ENCODE data around the gene SPRR1B. TPM values are rescaled to one million over a fixed set of nuclear protein-coding genes. Genes with fewer than 3 reads are reported as not detected.

The SPRR1B gene
- total and polyA plus RNA-seq, 4 donors = not detected

- TF ChIP-seq NR2F2 (IDR thresholded peaks at IDR 0.05) (no peak), HNF4A (conservative IDR thresholded peaks at IDR 0.05) (no peak), ZBTB33 (IDR thresholded peaks at IDR 0.05) (no peak), TAF1 (conservative IDR thresholded peaks at IDR 0.05) (no peak), FOXA1 (IDR thresholded peaks at IDR 0.05) (no peak), HNF4G (IDR thresholded peaks at IDR 0.05) (no peak), FOXA2 (IDR thresholded peaks at IDR 0.05) (no peak), MAX (IDR thresholded peaks at IDR 0.05) (no peak), EGR1 (IDR thresholded peaks at IDR 0.05; ENCODE audit: low read depth in 2 of 2) (no peak), SP1 (IDR thresholded peaks at IDR 0.05) (no peak), RXRA (IDR thresholded peaks at IDR 0.05) (no peak), RAD21 (IDR thresholded peaks at IDR 0.05) (no peak), REST (IDR thresholded peaks at IDR 0.05) (no peak), ATF3 (IDR thresholded peaks at IDR 0.05) (no peak), CTCF (IDR thresholded peaks at IDR 0.05; ENCODE audit: low read depth, low read length, missing input control) (no peak), GABPA (IDR thresholded peaks at IDR 0.05 in 1 of 2, conservative IDR thresholded peaks at IDR 0.05 in 1 of 2) (no peak), JUND (IDR thresholded peaks at IDR 0.05) (no peak), YY1 (IDR thresholded peaks at IDR 0.05) (no peak)
- H3K4me3 ChIP-seq (ENCODE audit: low read depth in 1 of 3, low read length in 3 of 3) = no peak overlapping the region
- H3K27ac ChIP-seq (ENCODE audit: low read depth in 1 of 2, low read length in 2 of 2) = no peak overlapping the region
- WGBS = 67% methylated on average over 6 of the region's 6 CpGs
- no peak overlapping the region for H3K9ac ChIP-seq (ENCODE audit: low read depth in 1 of 2, low read length in 2 of 2)
- H3K36me3 ChIP-seq (ENCODE audit: control insufficient read depth in 4 of 4, insufficient read depth in 3 of 4, low read depth in 1 of 4, low read length in 3 of 4) = no peaks in the 10 kb centered on the region
- no peaks in the 10 kb centered on the region for H3K27me3 ChIP-seq (ENCODE audit: control insufficient read depth in 4 of 4, insufficient read depth in 4 of 4, low read length in 3 of 4)
- H3K4me1 ChIP-seq (ENCODE audit: control insufficient read depth in 4 of 4, insufficient read depth in 4 of 4, low read length in 3 of 4) = no peaks in the 10 kb centered on the region
- H3K9me3 ChIP-seq (ENCODE audit: control insufficient read depth in 4 of 4, low read length in 3 of 4) = no peaks in the 10 kb centered on the region
- no peak for DNase-seq (ENCODE audit: low spot score)
Measured at GRCh38 chr1:152999818-153000217, 31.2 kb upstream of the SPRR1B start.
